Mesendoderm (in vitro differentiated cells): ENCODE data around the gene ZBTB2.

Source experiments
- DNase-seq: peaks from one replicate; pipeline ENCODE4 v3.0.0; 2013
- H2AK5ac ChIP-seq: 2 replicates; pipeline ENCODE4 v1.6.1; 2013; ENCODE audit warnings: low read length, inconsistent platforms
- H2BK120ac ChIP-seq: 2 replicates; pipeline ENCODE4 v1.6.1; 2013; ENCODE audit warnings: low read depth, mild to moderate bottlenecking, low read length, moderate library complexity, mixed read lengths
- H2BK15ac ChIP-seq: replicated peaks from 2 replicates; pipeline ENCODE4 v1.6.1; 2013; ENCODE audit warnings: low read depth, mild to moderate bottlenecking, moderate library complexity
- H2BK5ac ChIP-seq: 2 replicates; pipeline ENCODE4 v1.6.1; 2013; ENCODE audit warnings: low read length, inconsistent platforms
- H3K18ac ChIP-seq: 2 replicates; pipeline ENCODE4 v1.6.1; 2013; ENCODE audit warnings: mild to moderate bottlenecking, low read length, mixed read lengths
- H3K23ac ChIP-seq: one replicate; pipeline ENCODE4 v1.6.1; 2013; ENCODE audit warnings: low read length
- H3K27ac ChIP-seq: 2 replicates; pipeline ENCODE4 v1.5.1; 2013; ENCODE audit warnings: low read depth, mild to moderate bottlenecking, inconsistent platforms, low read length, moderate library complexity
- H3K27me3 ChIP-seq: 2 replicates; pipeline ENCODE4 v1.6.1; 2013; ENCODE audit warnings: low read length, control low read depth, mild to moderate bottlenecking, inconsistent platforms; ENCODE audit not compliant: insufficient read depth, poor library complexity
- H3K36me3 ChIP-seq: 2 replicates; pipeline ENCODE4 v1.6.1; 2013; ENCODE audit warnings: low read length, inconsistent platforms; ENCODE audit not compliant: control insufficient read depth, insufficient read depth
- H3K4ac ChIP-seq: one replicate; pipeline ENCODE4 v1.6.1; 2013; ENCODE audit warnings: low read depth, mild to moderate bottlenecking, low read length, moderate library complexity
- H3K4me1 ChIP-seq: 2 replicates; pipeline ENCODE4 v1.6.1; 2013; ENCODE audit warnings: low read depth, low read length, inconsistent platforms; ENCODE audit not compliant: control insufficient read depth
- H3K4me2 ChIP-seq: 2 replicates; pipeline ENCODE4 v1.6.1; 2013; ENCODE audit warnings: low read length
- H3K4me3 ChIP-seq: 2 replicates; pipeline ENCODE4 v1.5.1; 2013; ENCODE audit warnings: mild to moderate bottlenecking, low read length
- H3K56ac ChIP-seq: one replicate; pipeline ENCODE4 v1.6.1; 2013; ENCODE audit warnings: low read length
- H3K79me1 ChIP-seq: 2 replicates; pipeline ENCODE4 v1.6.1; 2013; ENCODE audit warnings: low read length, inconsistent platforms
- H3K79me2 ChIP-seq: 2 replicates; pipeline ENCODE4 v1.6.1; 2013; ENCODE audit warnings: mild to moderate bottlenecking, low read length; ENCODE audit not compliant: control insufficient read depth, insufficient read depth
- H3K9ac ChIP-seq: 2 replicates; pipeline ENCODE4 v1.6.1; 2013; ENCODE audit warnings: low read length, inconsistent platforms
- H4K5ac ChIP-seq: one replicate; pipeline ENCODE4 v1.6.1; 2013; ENCODE audit warnings: low read length
- H4K8ac ChIP-seq: one replicate; pipeline ENCODE4 v1.6.1; 2013; ENCODE audit warnings: low read depth, mild to moderate bottlenecking, control low read depth, low read length, moderate library complexity
- WGBS: extraction: QIAGEN DNeasy Blood & Tissue Kit; methylation state at CpG from one replicate; pipeline ENCODE4 v1.1.7; 2013; ENCODE audit warnings: low lambda C conversion rate, missing lambda C conversion rate; ENCODE audit not compliant: insufficient coverage; ENCODE audit errors: extremely low coverage; 5-methylcytosine and 5-hydroxymethylcytosine counted together

ZBTB2 gene

GRCh38 chr6:151400473-151400872, 9.1 kb upstream of the ZBTB2 start:
- no peak for DNase-seq
- Histone ChIP-seq H3K4me2 (no peak overlapping the region), H3K4ac (no peak overlapping the region), H3K4me3 (no peak overlapping the region), H2BK5ac (no peak overlapping the region), H3K27ac (no peak overlapping the region), H3K56ac (no peak overlapping the region), H4K8ac (no peak overlapping the region), H3K79me1 (peaks cover 3% of the 10 kb centered on the region), H3K79me2 (peaks cover 62% of the 10 kb centered on the region), H2BK120ac (no peak overlapping the region), H4K5ac (no peak overlapping the region), H3K18ac (no peak overlapping the region), H3K9ac (no peak overlapping the region), H3K27me3 (no peaks in the 10 kb centered on the region), H3K4me1 (no peaks in the 10 kb centered on the region), H3K23ac (no peak overlapping the region), H3K36me3 (peaks cover 2% of the 10 kb centered on the region), H2AK5ac (no peak overlapping the region), H2BK15ac (no peak overlapping the region)
- WGBS = 100% methylated on average over 2 of the region's 6 CpGs

- no peak overlapping the region for H2BK15ac ChIP-seq
- no peak overlapping the region for H3K23ac ChIP-seq
- H3K56ac ChIP-seq = no peak overlapping the region
- H2BK120ac ChIP-seq = no peak overlapping the region
- WGBS = no CpG with 5 or more reads among the region's 3 CpGs
- no peak overlapping the region for H2BK5ac ChIP-seq
- no peak overlapping the region for H3K4me3 ChIP-seq
- no peak overlapping the region for H2AK5ac ChIP-seq
- H3K27ac ChIP-seq = no peak overlapping the region
- no peaks in the 10 kb centered on the region for H3K4me1 ChIP-seq
- no peaks in the 10 kb centered on the region for H3K27me3 ChIP-seq
- H3K79me1 ChIP-seq = peaks cover 3% of the 10 kb centered on the region
- H4K8ac ChIP-seq = no peak overlapping the region
- no peak overlapping the region for H4K5ac ChIP-seq
- peaks cover 2% of the 10 kb centered on the region for H3K36me3 ChIP-seq
- no peak for DNase-seq
- no peak overlapping the region for H3K4me2 ChIP-seq
- H3K4ac ChIP-seq = no peak overlapping the region
- no peak overlapping the region for H3K18ac ChIP-seq
- H3K79me2 ChIP-seq = peaks cover 69% of the 10 kb centered on the region
- no peak overlapping the region for H3K9ac ChIP-seq
Observed at GRCh38 chr6:151399679-151400078, 8.3 kb upstream of the ZBTB2 start.

DNA sequence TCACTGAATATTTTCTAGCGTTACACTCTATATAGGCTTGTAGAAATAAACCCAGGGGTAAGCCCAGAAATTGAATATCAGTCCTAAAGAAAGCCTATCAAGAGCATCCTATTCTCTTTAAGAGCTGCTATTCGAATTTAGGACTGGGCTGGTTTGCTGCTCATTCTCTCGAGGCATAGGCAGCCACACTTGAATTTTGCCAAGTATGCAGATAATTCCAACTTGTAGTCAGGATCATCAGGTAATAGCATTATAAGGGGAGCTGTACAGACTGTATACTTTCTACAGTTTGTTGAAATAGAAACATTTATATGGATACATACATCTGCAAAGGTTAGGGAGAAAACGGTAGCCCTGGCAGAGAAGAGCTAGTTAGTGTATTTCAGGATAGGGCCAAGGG, 2.1 kb upstream of the ZBTB2 start:
- peaks cover 2% of the 10 kb centered on the region for H3K4me1 ChIP-seq
- no peak overlapping the region for H4K5ac ChIP-seq
- no peak overlapping the region for H3K4me2 ChIP-seq
- H4K8ac ChIP-seq = no peak overlapping the region
- no CpG with 5 or more reads among the region's 4 CpGs for WGBS
- peaks cover 65% of the 10 kb centered on the region for H3K79me2 ChIP-seq
- no peak overlapping the region for H3K27ac ChIP-seq
- no peak for DNase-seq
- H2BK5ac ChIP-seq = no peak overlapping the region
- peaks cover 3% of the 10 kb centered on the region for H3K79me1 ChIP-seq
- no peak overlapping the region for H2BK15ac ChIP-seq
- no peak overlapping the region for H2AK5ac ChIP-seq
- H3K4ac ChIP-seq = no peak overlapping the region
- no peak overlapping the region for H2BK120ac ChIP-seq
- H3K36me3 ChIP-seq = peaks cover 2% of the 10 kb centered on the region
- H3K27me3 ChIP-seq = no peaks in the 10 kb centered on the region
- H3K18ac ChIP-seq = no peak overlapping the region
- no peak overlapping the region for H3K4me3 ChIP-seq
- H3K56ac ChIP-seq = no peak overlapping the region
- no peak overlapping the region for H3K23ac ChIP-seq
- no peak overlapping the region for H3K9ac ChIP-seq

- Histone ChIP-seq H3K27me3 (no peaks in the 10 kb centered on the region), H3K79me2 (peaks cover 63% of the 10 kb centered on the region), H3K4ac (no peak overlapping the region), H3K4me1 (peaks cover 2% of the 10 kb centered on the region), H2BK120ac (no peak overlapping the region), H2BK5ac (no peak overlapping the region), H3K23ac (no peak overlapping the region), H3K56ac (peak overlapping the region; percentile 91), H3K18ac (peak overlapping the region; percentile 100), H3K36me3 (peaks cover 2% of the 10 kb centered on the region), H2AK5ac (no peak overlapping the region), H3K27ac (peak overlapping the region; percentile 88), H3K79me1 (peaks cover 4% of the 10 kb centered on the region), H4K5ac (no peak overlapping the region), H3K4me2 (peak overlapping the region; percentile 70), H4K8ac (no peak overlapping the region), H3K4me3 (peak overlapping the region; percentile 79), H2BK15ac (no peak overlapping the region), H3K9ac (peak overlapping the region; percentile 92)
- DNase-seq = no peak
- WGBS = no CpG with 5 or more reads among the region's 3 CpGs
Observed at GRCh38 chr6:151392427-151392826, 1.1 kb upstream of the ZBTB2 start.

DNA sequence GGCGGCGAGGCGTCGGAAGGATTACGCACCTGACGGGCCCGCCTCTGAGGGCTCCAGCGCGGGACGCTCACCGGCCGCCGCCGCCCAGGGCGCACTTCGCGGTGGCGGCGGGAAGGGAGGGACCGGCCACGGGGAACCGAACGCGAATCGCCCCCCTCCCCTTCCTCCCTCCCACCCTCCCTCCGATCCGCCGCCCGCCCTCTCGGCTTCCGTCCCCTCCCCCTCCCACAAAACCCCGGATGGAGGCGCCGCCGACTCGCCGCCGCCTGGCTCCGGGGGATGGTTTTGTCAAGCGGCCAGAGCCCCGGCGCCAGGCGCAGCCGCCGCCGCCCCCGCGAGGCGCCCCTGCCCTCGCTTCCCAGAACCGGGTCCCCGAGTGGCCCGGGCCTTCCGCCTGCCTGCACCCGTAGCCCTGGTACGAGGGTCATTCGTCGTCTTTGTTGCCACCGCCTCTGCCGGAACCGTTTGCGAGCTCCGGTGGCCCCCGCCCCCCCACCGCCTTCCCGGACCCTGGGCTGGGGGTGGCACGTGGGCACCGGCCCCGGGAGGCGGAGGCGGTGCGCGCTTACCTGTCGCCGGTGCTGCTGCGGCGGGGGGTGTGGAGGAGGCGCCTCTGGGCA, 398 bp downstream of the ZBTB2 start:
- H2BK5ac ChIP-seq = peak overlapping the region; percentile 84
- peak; percentile 85 for DNase-seq
- peaks cover 60% of the 10 kb centered on the region for H3K79me2 ChIP-seq
- peak overlapping the region; percentile 96 for H3K23ac ChIP-seq
- peak overlapping the region; percentile 97 for H3K56ac ChIP-seq
- H3K36me3 ChIP-seq = no peaks in the 10 kb centered on the region
- H3K27me3 ChIP-seq = no peaks in the 10 kb centered on the region
- peak overlapping the region; percentile 99 for H3K4ac ChIP-seq
- H3K4me3 ChIP-seq = peak overlapping the region; percentile 86
- peak overlapping the region; percentile 96 for H3K9ac ChIP-seq
- H2AK5ac ChIP-seq = no peak overlapping the region
- peak overlapping the region; percentile 100 for H3K18ac ChIP-seq
- peaks cover 5% of the 10 kb centered on the region for H3K79me1 ChIP-seq
- peak overlapping the region; percentile 100 for H2BK120ac ChIP-seq
- peak overlapping the region; percentile 100 for H3K27ac ChIP-seq
- peak overlapping the region; percentile 29 for H3K4me2 ChIP-seq
- H3K4me1 ChIP-seq = peaks cover 2% of the 10 kb centered on the region
- no CpG with 5 or more reads among the region's 78 CpGs for WGBS
- H4K8ac ChIP-seq = peak overlapping the region; percentile 98
- no peak overlapping the region for H4K5ac ChIP-seq
- no peak overlapping the region for H2BK15ac ChIP-seq
